Mesenteric fat pad (tissue), 1 donor: Measurements from ENCODE around the gene OR52B6. TPM values are rescaled to one million over a fixed set of nuclear protein-coding genes. Genes with fewer than 3 reads are reported as not detected.
"Not testable (repeated sequence)": the region's sequence is repeated elsewhere in the genome, so short reads cannot be mapped to it uniquely, and the experiment has no call there.

ENCODE experiments used
- DNase-seq: peaks from one replicate; pipeline ENCODE4 v3.0.0-alpha.2; 2020; ENCODE audit warnings: low spot score
- long read RNA-seq: library from polyadenylated mRNA; unstranded; transcript quantifications from one replicate; pipeline ENCODE4 v2.0.0, GENCODE V29; 2020
- total RNA-seq: library from RNA; stranded (reverse); fragmentation: NEBNext Ultra II Directional; extraction: Animal tissue kit (Norgen Biotek cat#: 25700); gene quantifications from one replicate; pipeline ENCODE4 v1.2.1, GENCODE V29; 2021
- donor health status: DM: yes; HTN: yes; CAD: no.

Gene OR52B6
- total RNA-seq, result not detected
- long read RNA-seq, result 0 reads

GRCh38 chr11:5580577-5580976 is at the start of gene OR52B6:
Gene OR52B6, plus strand, starts transcription at chr11:5580877. Its CDS starts 0 bp downstream, at chr11:5580877.
- DNase-seq, result no peak

- DNase-seq, result no peak
Observed at GRCh38 chr11:5531053-5531831, 49.4 kb upstream of the OR52B6 start.

- DNase-seq, result no peak
Observed at GRCh38 chr11:5534046-5534445, 46.6 kb upstream of the OR52B6 start.

- DNase-seq, result no peak
Observed at GRCh38 chr11:5536482-5536881, 44.2 kb upstream of the OR52B6 start.

- no peak for DNase-seq
Observed at GRCh38 chr11:5541427-5541826, 39.2 kb upstream of the OR52B6 start.

- no peak for DNase-seq
Observed at GRCh38 chr11:5546457-5546856, 34.2 kb upstream of the OR52B6 start.

GRCh38 chr11:5547982-5548381 is 32.7 kb upstream of the OR52B6 start:
- no peak for DNase-seq

GRCh38 chr11:5548440-5548839 is 32.2 kb upstream of the OR52B6 start, which contains the start of gene OR52H1:
Gene OR52H1, minus strand, starts transcription at chr11:5548540. Its CDS starts 3,035 bp downstream, at chr11:5545505.
- no peak for DNase-seq

- DNase-seq, result no peak
Observed at GRCh38 chr11:5550440-5551095, 30.1 kb upstream of the OR52B6 start.

- no peak for DNase-seq
Observed at GRCh38 chr11:5553343-5553742, 27.3 kb upstream of the OR52B6 start.

- no peak for DNase-seq
Observed at GRCh38 chr11:5556596-5557188, 24.0 kb upstream of the OR52B6 start.

- DNase-seq, result no peak
Observed at GRCh38 chr11:5557751-5558150, 22.9 kb upstream of the OR52B6 start.

- no peak for DNase-seq
Observed at GRCh38 chr11:5564259-5565019, 16.2 kb upstream of the OR52B6 start.

GRCh38 chr11:5574654-5575053 is 6.0 kb upstream of the OR52B6 start:
- DNase-seq, result no peak

GRCh38 chr11:5575152-5575551 is 5.5 kb upstream of the OR52B6 start:
- DNase-seq, result no peak

GRCh38 chr11:5577101-5577500 is 3.6 kb upstream of the OR52B6 start:
- DNase-seq, result no peak

GRCh38 chr11:5581014-5581413 is 337 bp downstream of the OR52B6 start:
- no peak for DNase-seq

GRCh38 chr11:5584458-5584857 is 3.8 kb downstream of the OR52B6 start:
- not testable (repeated sequence) for DNase-seq

- not testable (repeated sequence) for DNase-seq
Observed at GRCh38 chr11:5589906-5590305, 9.2 kb downstream of the OR52B6 start.

- no peak for DNase-seq
Observed at GRCh38 chr11:5591613-5592012, 10.9 kb downstream of the OR52B6 start.

GRCh38 chr11:5592615-5593014 is 11.9 kb downstream of the OR52B6 start:
- no peak for DNase-seq
